Mammary epithelial cell (primary cell): ENCODE measurements around the gene FAAP100.

Experiments
- EZH2 ChIP-seq: IDR thresholded peaks from 2 replicates; pipeline ENCODE4 v1.6.1; 2012; ENCODE audit warnings: low read length, inconsistent platforms, borderline replicate concordance
- TF ChIP-seq, protein P1 (sequence below), 2 donors: IDR thresholded peaks in 1 of 2; conservative IDR thresholded peaks in 1 of 2; 2 replicates each; pipeline ENCODE4 v1.5.1; 2011 to 2012; ENCODE audit warnings: inconsistent platforms in 2 of 2, low read length in 2 of 2, mild to moderate bottlenecking in 2 of 2, control low read depth in 1 of 2, low read depth in 1 of 2; ENCODE audit not compliant: insufficient read depth in 1 of 2; ENCODE audit errors: extremely low read depth in 1 of 2

DNA sequence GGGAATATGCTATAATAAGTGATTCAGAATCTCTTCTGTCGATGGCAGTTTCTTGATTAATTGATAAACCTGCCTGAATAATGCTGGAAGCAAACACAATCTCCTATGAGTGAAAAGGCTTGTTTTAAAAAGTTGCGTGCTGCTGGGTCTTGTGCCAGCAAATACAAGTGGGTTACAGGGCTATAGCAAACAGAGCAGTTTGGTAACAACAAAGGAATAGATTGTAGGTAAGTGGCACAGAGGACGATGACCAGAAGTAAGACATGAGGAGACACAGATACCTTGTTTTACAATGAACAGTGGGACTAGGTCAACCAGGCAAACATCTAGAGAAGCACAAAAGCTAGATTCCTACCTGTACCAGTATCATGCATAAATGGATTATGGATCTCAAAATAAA, 23.7 kb upstream of the FAAP100 start:
- no peak for TF ChIP-seq EZH2
- TF ChIP-seq, protein P1, sequence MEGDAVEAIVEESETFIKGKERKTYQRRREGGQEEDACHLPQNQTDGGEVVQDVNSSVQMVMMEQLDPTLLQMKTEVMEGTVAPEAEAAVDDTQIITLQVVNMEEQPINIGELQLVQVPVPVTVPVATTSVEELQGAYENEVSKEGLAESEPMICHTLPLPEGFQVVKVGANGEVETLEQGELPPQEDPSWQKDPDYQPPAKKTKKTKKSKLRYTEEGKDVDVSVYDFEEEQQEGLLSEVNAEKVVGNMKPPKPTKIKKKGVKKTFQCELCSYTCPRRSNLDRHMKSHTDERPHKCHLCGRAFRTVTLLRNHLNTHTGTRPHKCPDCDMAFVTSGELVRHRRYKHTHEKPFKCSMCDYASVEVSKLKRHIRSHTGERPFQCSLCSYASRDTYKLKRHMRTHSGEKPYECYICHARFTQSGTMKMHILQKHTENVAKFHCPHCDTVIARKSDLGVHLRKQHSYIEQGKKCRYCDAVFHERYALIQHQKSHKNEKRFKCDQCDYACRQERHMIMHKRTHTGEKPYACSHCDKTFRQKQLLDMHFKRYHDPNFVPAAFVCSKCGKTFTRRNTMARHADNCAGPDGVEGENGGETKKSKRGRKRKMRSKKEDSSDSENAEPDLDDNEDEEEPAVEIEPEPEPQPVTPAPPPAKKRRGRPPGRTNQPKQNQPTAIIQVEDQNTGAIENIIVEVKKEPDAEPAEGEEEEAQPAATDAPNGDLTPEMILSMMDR (conservative IDR thresholded peaks at IDR 0.05 in 1 of 2, IDR thresholded peaks at IDR 0.05 in 1 of 2; ENCODE audit: extremely low read depth in 1 of 2, insufficient read depth in 1 of 2, low read depth in 1 of 2, low read length in 2 of 2), result no peak
